H1 (cell line): Measurements from ENCODE around the gene WIPI1. TPM values are rescaled to one million over a fixed set of nuclear protein-coding genes. Genes with fewer than 3 reads are reported as not detected.

Experiments
- JUN ChIP-seq: IDR thresholded peaks from 2 replicates; pipeline ENCODE4 v1.6.1; 2011; ENCODE audit warnings: low read depth, mild to moderate bottlenecking, improper control_type of control experiment, low read length
- SP2 ChIP-seq: IDR thresholded peaks from 2 replicates; pipeline ENCODE4 v1.6.1; 2012; ENCODE audit warnings: mild to moderate bottlenecking, low read length, inconsistent platforms
- polyA plus RNA-seq, 7 experiments: library from polyadenylated mRNA; depleted of rRNA in 3 of 7; stranded (reverse) in 5 of 7; unstranded in 2 of 7; fragments of >200 nt in 5 of 7; fragments of 200-250 nt in 2 of 7; gene quantifications; 1 replicate in 5 of 7; 2 replicates in 1 of 7; 4 replicates in 1 of 7; pipeline versions ENCODE4 v1.2.1 to v1.2.3, GENCODE V29; 2011 to 2013; ENCODE audit warnings: missing spikeins in 2 of 7, mixed read lengths in 2 of 7
- total RNA-seq: library from RNA; stranded (reverse); fragmentation: NEBNext Ultra II Directional; extraction: Animal tissue kit (Norgen Biotek cat#: 25700); gene quantifications from 2 replicates; pipeline ENCODE4 v1.2.1, GENCODE V29; 2021
- TF ChIP-seq, protein P1 (sequence below): fragments of 300-600 bp; sonication (generic); IDR thresholded peaks from 2 replicates; pipeline ENCODE4 v1.7.1; 2012; ENCODE audit warnings: low read length, moderate library complexity, mild to moderate bottlenecking, inconsistent platforms; ENCODE audit not compliant: insufficient replicate concordance

Gene WIPI1
- total and polyA plus RNA-seq, 2 of the 8 experiments (the other 6 are each of a cell fraction or from before 2014, with no cell fraction given), result 16.6 to 17.4 TPM

GRCh38 chr17:68437979-68438822 lies 19.1 kb downstream of the WIPI1 start (continued):
- TF ChIP-seq SP2 (no peak), JUN (no peak)
- TF ChIP-seq, protein P1, sequence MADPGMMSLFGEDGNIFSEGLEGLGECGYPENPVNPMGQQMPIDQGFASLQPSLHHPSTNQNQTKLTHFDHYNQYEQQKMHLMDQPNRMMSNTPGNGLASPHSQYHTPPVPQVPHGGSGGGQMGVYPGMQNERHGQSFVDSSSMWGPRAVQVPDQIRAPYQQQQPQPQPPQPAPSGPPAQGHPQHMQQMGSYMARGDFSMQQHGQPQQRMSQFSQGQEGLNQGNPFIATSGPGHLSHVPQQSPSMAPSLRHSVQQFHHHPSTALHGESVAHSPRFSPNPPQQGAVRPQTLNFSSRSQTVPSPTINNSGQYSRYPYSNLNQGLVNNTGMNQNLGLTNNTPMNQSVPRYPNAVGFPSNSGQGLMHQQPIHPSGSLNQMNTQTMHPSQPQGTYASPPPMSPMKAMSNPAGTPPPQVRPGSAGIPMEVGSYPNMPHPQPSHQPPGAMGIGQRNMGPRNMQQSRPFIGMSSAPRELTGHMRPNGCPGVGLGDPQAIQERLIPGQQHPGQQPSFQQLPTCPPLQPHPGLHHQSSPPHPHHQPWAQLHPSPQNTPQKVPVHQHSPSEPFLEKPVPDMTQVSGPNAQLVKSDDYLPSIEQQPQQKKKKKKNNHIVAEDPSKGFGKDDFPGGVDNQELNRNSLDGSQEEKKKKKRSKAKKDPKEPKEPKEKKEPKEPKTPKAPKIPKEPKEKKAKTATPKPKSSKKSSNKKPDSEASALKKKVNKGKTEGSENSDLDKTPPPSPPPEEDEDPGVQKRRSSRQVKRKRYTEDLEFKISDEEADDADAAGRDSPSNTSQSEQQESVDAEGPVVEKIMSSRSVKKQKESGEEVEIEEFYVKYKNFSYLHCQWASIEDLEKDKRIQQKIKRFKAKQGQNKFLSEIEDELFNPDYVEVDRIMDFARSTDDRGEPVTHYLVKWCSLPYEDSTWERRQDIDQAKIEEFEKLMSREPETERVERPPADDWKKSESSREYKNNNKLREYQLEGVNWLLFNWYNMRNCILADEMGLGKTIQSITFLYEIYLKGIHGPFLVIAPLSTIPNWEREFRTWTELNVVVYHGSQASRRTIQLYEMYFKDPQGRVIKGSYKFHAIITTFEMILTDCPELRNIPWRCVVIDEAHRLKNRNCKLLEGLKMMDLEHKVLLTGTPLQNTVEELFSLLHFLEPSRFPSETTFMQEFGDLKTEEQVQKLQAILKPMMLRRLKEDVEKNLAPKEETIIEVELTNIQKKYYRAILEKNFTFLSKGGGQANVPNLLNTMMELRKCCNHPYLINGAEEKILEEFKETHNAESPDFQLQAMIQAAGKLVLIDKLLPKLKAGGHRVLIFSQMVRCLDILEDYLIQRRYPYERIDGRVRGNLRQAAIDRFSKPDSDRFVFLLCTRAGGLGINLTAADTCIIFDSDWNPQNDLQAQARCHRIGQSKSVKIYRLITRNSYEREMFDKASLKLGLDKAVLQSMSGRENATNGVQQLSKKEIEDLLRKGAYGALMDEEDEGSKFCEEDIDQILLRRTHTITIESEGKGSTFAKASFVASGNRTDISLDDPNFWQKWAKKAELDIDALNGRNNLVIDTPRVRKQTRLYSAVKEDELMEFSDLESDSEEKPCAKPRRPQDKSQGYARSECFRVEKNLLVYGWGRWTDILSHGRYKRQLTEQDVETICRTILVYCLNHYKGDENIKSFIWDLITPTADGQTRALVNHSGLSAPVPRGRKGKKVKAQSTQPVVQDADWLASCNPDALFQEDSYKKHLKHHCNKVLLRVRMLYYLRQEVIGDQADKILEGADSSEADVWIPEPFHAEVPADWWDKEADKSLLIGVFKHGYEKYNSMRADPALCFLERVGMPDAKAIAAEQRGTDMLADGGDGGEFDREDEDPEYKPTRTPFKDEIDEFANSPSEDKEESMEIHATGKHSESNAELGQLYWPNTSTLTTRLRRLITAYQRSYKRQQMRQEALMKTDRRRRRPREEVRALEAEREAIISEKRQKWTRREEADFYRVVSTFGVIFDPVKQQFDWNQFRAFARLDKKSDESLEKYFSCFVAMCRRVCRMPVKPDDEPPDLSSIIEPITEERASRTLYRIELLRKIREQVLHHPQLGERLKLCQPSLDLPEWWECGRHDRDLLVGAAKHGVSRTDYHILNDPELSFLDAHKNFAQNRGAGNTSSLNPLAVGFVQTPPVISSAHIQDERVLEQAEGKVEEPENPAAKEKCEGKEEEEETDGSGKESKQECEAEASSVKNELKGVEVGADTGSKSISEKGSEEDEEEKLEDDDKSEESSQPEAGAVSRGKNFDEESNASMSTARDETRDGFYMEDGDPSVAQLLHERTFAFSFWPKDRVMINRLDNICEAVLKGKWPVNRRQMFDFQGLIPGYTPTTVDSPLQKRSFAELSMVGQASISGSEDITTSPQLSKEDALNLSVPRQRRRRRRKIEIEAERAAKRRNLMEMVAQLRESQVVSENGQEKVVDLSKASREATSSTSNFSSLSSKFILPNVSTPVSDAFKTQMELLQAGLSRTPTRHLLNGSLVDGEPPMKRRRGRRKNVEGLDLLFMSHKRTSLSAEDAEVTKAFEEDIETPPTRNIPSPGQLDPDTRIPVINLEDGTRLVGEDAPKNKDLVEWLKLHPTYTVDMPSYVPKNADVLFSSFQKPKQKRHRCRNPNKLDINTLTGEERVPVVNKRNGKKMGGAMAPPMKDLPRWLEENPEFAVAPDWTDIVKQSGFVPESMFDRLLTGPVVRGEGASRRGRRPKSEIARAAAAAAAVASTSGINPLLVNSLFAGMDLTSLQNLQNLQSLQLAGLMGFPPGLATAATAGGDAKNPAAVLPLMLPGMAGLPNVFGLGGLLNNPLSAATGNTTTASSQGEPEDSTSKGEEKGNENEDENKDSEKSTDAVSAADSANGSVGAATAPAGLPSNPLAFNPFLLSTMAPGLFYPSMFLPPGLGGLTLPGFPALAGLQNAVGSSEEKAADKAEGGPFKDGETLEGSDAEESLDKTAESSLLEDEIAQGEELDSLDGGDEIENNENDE, result no peak
